ENCODE data around the gene GPHN. TPM values are rescaled to one million over a fixed set of nuclear protein-coding genes. Genes with fewer than 3 reads are reported as not detected.

The GPHN gene
- total and polyA plus RNA-seq, 2 of the 8 experiments (the other 6 are each of a cell fraction or from before 2014, with no cell fraction given) = 6.0 to 16.0 TPM

GRCh38 chr14:67166450-67166853 lies 658.5 kb downstream of the GPHN start:
- H3K14ac ChIP-seq (ENCODE audit: insufficient read length) = no peak overlapping the region
- H2BK15ac ChIP-seq (ENCODE audit: low read length) = no peak overlapping the region
- no peaks in the 10 kb centered on the region for H3K79me2 ChIP-seq (ENCODE audit: control insufficient read depth in 1 of 2, insufficient read depth in 2 of 2, low read length in 2 of 2)
- no peak overlapping the region for H3K56ac ChIP-seq (replicated peaks; ENCODE audit: insufficient read length, low read depth, low read length)
- no peak overlapping the region for H3K9ac ChIP-seq (replicated peaks in 1 of 4; ENCODE audit: extremely low read depth in 1 of 4, low read depth in 3 of 4, low read length in 3 of 4)
- ChIA-PET POLR2A (ENCODE audit: partially characterized antibody) (interaction anchor here (0.7 to 1.0 kb wide), 2 partner anchors 119 to 156 kb away, joined by 3 read pairs; no protein-coding TSS in a partner anchor), CTCF (ENCODE audit: partially characterized antibody) (interaction anchor here (0.5 to 5.5 kb wide), 31 partner anchors 9 to 482 kb away, joined by 3 to 61 read pairs (median 4); partner anchors contain the start of genes ATP6V1D, EIF2S1 and PALS1)
- no peak overlapping the region for H3K4ac ChIP-seq (replicated peaks; ENCODE audit: insufficient read length, low read depth, low read length)
- H4K91ac ChIP-seq (replicated peaks; ENCODE audit: insufficient read length, low read length) = no peak overlapping the region
- H3K4me2 ChIP-seq (ENCODE audit: insufficient read depth in 1 of 2, low read depth in 2 of 2, low read length in 2 of 2) = no peak overlapping the region
- no peak overlapping the region for H2AK5ac ChIP-seq (ENCODE audit: low read depth, low read length)
- DNase-seq (ENCODE audit: low read depth in 1 of 2, low spot score in 2 of 2) = no peak
- H3K18ac ChIP-seq (ENCODE audit: extremely low read depth, low read length) = no peak overlapping the region
- no peak overlapping the region for H3K23ac ChIP-seq (ENCODE audit: insufficient read length)
- no peaks in the 10 kb centered on the region for H3K36me3 ChIP-seq (ENCODE audit: control insufficient read depth in 2 of 4, insufficient read depth in 4 of 4, low read length in 3 of 4)
- no peaks in the 10 kb centered on the region for H4K20me1 ChIP-seq (replicated peaks in 1 of 2; ENCODE audit: control insufficient read depth in 1 of 2, insufficient read depth in 2 of 2, low read length in 2 of 2)
- no peak overlapping the region for H3K27ac ChIP-seq (ENCODE audit: low read depth, low read length)
- H2BK120ac ChIP-seq (replicated peaks; ENCODE audit: low read depth, low read length) = no peak overlapping the region
- no peaks in the 10 kb centered on the region for H3K27me3 ChIP-seq (replicated peaks in 1 of 4; ENCODE audit: control insufficient read depth in 3 of 4, extremely low read depth in 1 of 4, insufficient read depth in 3 of 4, low read length in 3 of 4)
- H3K9me3 ChIP-seq (ENCODE audit: insufficient read depth in 2 of 2, low read depth in 1 of 2, low read length in 1 of 2) = no peaks in the 10 kb centered on the region
- no peak overlapping the region for H4K5ac ChIP-seq (ENCODE audit: insufficient read length, low read depth, low read length)
- no peak overlapping the region for H4K8ac ChIP-seq (ENCODE audit: extremely low read depth, insufficient read depth, low read length)
- peak; percentile 73 for FAIRE-seq
- H3K4me1 ChIP-seq (replicated peaks in 1 of 4; ENCODE audit: control insufficient read depth in 3 of 4, insufficient read depth in 4 of 4, low read length in 3 of 4) = no peaks in the 10 kb centered on the region
- no peaks in the 10 kb centered on the region for H3K79me1 ChIP-seq (ENCODE audit: low read depth, low read length)
- no peak overlapping the region for H2AFZ ChIP-seq (ENCODE audit: low read length)
- no peak overlapping the region for H2BK20ac ChIP-seq (ENCODE audit: low read length)
- H2BK5ac ChIP-seq (ENCODE audit: low read depth, low read length) = no peak overlapping the region
- no peak overlapping the region for H2BK12ac ChIP-seq (ENCODE audit: low read depth, low read length)
- H3K4me3 ChIP-seq (ENCODE audit: extremely low read depth in 1 of 4, insufficient read depth in 2 of 4, low read depth in 3 of 4, low read length in 4 of 4) = no peak overlapping the region
- H3K23me2 ChIP-seq (ENCODE audit: low read depth, low read length) = no peaks in the 10 kb centered on the region
- 75% methylated on average over 5 of the region's 5 CpGs; no CpG with 5 or more reads in 1 of the 2 experiments for WGBS, 2 experiments (ENCODE audit: extremely low coverage in 1 of 2, insufficient coverage in 1 of 2, insufficient read length in 1 of 2, insufficient replicate concordance in 2 of 2, low coverage in 1 of 2, low lambda C conversion rate in 2 of 2, missing lambda C conversion rate in 1 of 2)
- TF ChIP-seq SIN3A (conservative IDR thresholded peaks at IDR 0.05 in 1 of 2, IDR thresholded peaks at IDR 0.05 in 1 of 2; ENCODE audit: low read depth in 1 of 2, low read length in 2 of 2) = no peak
- TF ChIP-seq SIX5 (IDR thresholded peaks at IDR 0.05; ENCODE audit: low read depth, low read length) = no peak

Measured in H1 (cell line).